Diencephalon (tissue), 1 donor: Measurements from ENCODE around the gene DFFB. TPM values are rescaled to one million over a fixed set of nuclear protein-coding genes. Genes with fewer than 3 reads are reported as not detected.

Experiments
- total RNA-seq: library from RNA; depleted of rRNA; stranded (reverse); fragments of >200 nt; gene quantifications from one replicate; pipeline ENCODE4 v1.2.3, GENCODE V29; 2014

The DFFB gene, protein sequence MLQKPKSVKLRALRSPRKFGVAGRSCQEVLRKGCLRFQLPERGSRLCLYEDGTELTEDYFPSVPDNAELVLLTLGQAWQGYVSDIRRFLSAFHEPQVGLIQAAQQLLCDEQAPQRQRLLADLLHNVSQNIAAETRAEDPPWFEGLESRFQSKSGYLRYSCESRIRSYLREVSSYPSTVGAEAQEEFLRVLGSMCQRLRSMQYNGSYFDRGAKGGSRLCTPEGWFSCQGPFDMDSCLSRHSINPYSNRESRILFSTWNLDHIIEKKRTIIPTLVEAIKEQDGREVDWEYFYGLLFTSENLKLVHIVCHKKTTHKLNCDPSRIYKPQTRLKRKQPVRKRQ
- total RNA-seq: 6.5 TPM

DNA sequence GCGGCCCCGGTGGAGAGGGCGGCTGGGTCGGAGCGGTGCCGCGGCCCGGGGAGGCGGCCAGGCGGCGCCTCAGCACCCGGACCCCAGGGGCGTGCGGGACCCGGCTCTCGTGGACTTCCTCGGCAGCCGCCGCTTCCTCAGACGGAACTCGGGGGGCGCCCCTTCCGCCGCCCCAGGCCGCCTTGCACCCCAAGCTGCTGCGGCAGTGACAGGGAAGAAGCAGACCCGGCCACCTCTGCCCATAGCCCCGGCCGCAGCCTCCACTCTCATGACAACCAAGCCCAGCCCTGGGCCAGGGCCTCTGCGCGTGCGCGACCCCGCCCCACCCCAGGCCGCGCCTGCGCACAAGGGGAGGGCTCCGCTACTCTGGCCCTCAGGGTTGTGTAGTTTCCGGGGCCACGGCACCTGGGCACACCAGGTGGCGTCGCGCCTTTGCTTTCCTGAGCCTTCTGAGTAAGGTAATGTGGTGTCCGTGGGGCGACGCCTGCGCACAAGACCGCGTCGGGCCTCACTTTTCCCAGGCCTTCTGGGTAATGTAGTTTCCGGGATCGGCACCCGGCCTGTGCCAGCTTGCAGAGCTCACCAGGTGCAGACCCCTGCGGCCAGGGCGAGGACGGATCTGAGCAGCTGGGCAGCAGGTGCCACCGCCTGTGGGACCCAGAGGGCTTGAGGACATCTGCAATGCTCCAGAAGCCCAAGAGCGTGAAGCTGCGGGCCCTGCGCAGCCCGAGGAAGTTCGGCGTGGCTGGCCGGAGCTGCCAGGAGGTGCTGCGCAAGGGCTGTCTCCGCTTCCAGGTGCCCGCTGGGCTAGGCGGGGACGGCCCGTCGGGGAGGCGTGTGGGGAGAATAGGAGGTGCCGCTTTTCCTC lies at the start of gene DFFB, which contains the start of gene CEP104:
TSS of gene DFFB (plus strand) at position 554 of the 868 bp plus-strand sequence. CDS start at position 682, 128 bp downstream.
TSS of gene CEP104 (minus strand) at position 289 of the 868 bp plus-strand sequence. CDS start 4,804 bp downstream, outside the sequence.

DNA sequence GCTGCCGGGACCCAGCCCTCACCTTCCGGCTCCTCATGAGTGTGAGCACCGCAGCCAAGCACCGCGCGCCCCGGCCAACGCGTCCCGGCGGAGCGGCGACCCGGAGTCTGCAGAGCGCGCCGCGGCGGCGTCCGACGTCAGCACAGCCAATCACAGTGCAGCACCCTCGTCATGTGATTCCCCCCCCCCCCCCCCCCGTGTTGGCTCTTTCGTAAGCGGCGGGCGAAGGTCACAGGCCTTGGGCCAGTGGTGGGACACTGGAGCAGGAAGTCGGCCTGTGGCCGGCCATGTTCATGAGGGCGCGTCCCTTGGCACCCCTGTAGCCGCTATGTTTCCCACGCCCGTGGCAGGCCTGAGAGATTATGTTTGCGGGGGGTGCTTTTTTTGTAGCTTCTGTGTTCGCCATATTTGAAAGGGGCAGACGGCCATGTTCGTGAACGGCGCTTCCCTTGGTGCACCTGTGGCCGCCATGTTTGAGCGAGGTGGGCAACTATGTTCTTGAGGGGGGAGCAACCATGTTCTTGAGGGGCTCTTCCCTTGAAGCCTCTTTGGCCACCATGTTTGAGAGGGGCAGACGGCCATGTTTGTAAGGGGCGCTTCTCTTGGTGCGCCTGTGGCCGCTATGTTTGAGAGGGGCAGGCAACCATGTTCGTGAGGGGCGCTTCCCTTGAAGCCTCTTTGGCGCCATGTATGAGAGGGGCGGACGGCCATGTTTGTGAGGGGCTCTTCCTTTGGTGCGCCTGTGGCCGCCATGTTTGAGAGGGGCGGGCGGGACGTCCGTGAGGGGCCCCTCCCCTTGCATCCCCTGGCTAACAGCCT lies 43.1 kb downstream of the DFFB start, which contains the start of gene C1orf174:
TSS of gene C1orf174 (minus strand) at position 123 of the 819 bp plus-strand sequence. CDS start at position 37, 86 bp downstream.

Other genes starting within 250 kb of the DFFB start
- gene MEGF6, start 246.0 kb upstream of the DFFB start, total RNA-seq: 5.8 TPM
- 40.4 TPM for gene TPRG1L, start 232.5 kb upstream of the DFFB start, total RNA-seq
- 11.1 TPM for gene WRAP73, start 207.4 kb upstream of the DFFB start, total RNA-seq
- gene TP73, start 205.0 kb upstream of the DFFB start, total RNA-seq: 0.92 TPM
- gene CCDC27, start 105.0 kb upstream of the DFFB start, total RNA-seq: not detected
- 0.92 TPM for gene SMIM1, start 84.7 kb upstream of the DFFB start, total RNA-seq
- 32.1 TPM for gene LRRC47, start 61.0 kb upstream of the DFFB start, total RNA-seq
- 24.9 TPM for gene CEP104, start 265 bp upstream of the DFFB start, total RNA-seq
- gene C1orf174, start 42.8 kb downstream of the DFFB start, total RNA-seq: 25.6 TPM